OCI-LY7 (cell line): ENCODE measurements around the gene YY1.

Experiments used
- EZH2phosphoT487 ChIP-seq: fragments of 200-600 bp; sonication (generic); IDR thresholded peaks from 2 replicates; pipeline ENCODE4 v1.6.1; 2018; ENCODE audit warnings: low read depth, borderline replicate concordance, mild to moderate bottlenecking, mixed run types, antibody characterized with exemption, low read length, moderate library complexity, mixed read lengths
- TF ChIP-seq, protein P1 (sequence below): fragments of 200-600 bp; sonication (generic); conservative IDR thresholded peaks from 2 replicates; pipeline ENCODE4 v1.5.1; 2014; ENCODE audit warnings: mild to moderate bottlenecking, antibody characterized with exemption, low read length, moderate library complexity, mixed read lengths

DNA sequence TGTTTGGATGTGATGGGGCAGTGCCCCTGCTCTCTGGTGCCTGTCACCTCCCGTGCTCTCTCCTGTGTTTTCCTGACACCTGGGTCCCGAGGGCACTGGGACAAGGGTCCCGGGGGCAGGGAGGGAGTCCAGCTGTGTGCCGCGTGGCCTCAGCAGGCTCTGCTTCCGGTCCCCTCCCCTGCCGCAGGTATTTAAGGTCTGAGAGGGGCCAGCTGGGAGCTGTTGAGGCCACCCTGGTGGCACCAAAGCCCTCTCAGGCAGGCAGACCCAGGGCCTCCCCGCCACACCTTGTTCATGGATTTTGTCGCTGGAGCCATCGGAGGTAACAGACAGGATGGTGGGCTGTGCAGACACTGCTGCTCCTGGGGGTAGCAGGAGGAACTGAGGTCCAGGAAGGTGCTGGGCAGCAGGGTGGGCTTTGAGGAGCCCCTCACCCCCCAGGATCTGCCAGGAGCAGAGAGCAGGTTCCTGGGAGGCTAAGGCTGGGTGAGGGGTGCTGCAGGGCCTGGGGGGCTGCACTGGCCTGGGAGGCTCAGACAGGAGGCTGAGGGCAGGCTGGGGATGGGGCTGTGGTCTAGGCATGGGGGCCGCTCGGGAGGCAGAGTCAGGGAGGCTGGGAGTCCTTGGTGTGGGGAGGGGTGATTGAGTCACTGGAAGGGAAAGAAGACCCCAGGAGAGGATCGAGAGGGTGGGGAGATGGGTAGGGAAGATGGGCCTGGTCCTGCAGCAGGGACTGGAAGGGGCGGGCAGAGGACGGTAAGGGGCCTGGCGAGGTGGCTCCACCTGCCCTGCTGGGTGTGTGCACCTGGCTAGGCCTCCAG is 84.4 kb downstream of the YY1 start, which contains the start of gene SLC25A47:
- TF ChIP-seq, protein P1, sequence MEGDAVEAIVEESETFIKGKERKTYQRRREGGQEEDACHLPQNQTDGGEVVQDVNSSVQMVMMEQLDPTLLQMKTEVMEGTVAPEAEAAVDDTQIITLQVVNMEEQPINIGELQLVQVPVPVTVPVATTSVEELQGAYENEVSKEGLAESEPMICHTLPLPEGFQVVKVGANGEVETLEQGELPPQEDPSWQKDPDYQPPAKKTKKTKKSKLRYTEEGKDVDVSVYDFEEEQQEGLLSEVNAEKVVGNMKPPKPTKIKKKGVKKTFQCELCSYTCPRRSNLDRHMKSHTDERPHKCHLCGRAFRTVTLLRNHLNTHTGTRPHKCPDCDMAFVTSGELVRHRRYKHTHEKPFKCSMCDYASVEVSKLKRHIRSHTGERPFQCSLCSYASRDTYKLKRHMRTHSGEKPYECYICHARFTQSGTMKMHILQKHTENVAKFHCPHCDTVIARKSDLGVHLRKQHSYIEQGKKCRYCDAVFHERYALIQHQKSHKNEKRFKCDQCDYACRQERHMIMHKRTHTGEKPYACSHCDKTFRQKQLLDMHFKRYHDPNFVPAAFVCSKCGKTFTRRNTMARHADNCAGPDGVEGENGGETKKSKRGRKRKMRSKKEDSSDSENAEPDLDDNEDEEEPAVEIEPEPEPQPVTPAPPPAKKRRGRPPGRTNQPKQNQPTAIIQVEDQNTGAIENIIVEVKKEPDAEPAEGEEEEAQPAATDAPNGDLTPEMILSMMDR = no peak
- TF ChIP-seq EZH2phosphoT487 = no peak
